ENCODE results near the gene RIMOC1.

RIMOC1 gene

GRCh38 chr5:41896230-41896629, 7.9 kb upstream of the RIMOC1 start:
- H3K27me3 ChIP-seq (ENCODE audit: insufficient read depth, poor library complexity, severe bottlenecking): no peaks in the 10 kb centered on the region
- H3K4me3 ChIP-seq (replicated peaks; ENCODE audit: insufficient read depth, low read length): no peak overlapping the region
- no peak for DNase-seq (ENCODE audit: low read depth in 1 of 2, low spot score in 1 of 2)
- no peak overlapping the region for H3K27ac ChIP-seq (replicated peaks)
- no peak for TF ChIP-seq REST (IDR thresholded peaks at IDR 0.05; ENCODE audit: insufficient replicate concordance, low read depth)
- TF ChIP-seq CTCF (IDR thresholded peaks at IDR 0.05; ENCODE audit: insufficient read depth, low read length): no peak
- TF ChIP-seq GABPA (IDR thresholded peaks at IDR 0.05; ENCODE audit: low read depth): no peak
- TF ChIP-seq SPI1 (IDR thresholded peaks at IDR 0.05; ENCODE audit: borderline replicate concordance, low read depth): no peak
- no peak for TF ChIP-seq POLR2AphosphoS5 (IDR thresholded peaks at IDR 0.05; ENCODE audit: low read depth)

GRCh38 chr5:41903382-41903891, 707 bp upstream of the RIMOC1 start:
- H3K4me3 ChIP-seq (replicated peaks; ENCODE audit: insufficient read depth, low read length): peak overlapping the region; percentile 95
- H3K27me3 ChIP-seq (ENCODE audit: insufficient read depth, poor library complexity, severe bottlenecking): no peaks in the 10 kb centered on the region
- DNase-seq (ENCODE audit: low read depth in 1 of 2, low spot score in 1 of 2): no peak
- peak overlapping the region; percentile 78 for H3K27ac ChIP-seq (replicated peaks)
- TF ChIP-seq REST (IDR thresholded peaks at IDR 0.05; ENCODE audit: insufficient replicate concordance, low read depth): peak; percentile 23
- TF ChIP-seq SPI1 (IDR thresholded peaks at IDR 0.05; ENCODE audit: borderline replicate concordance, low read depth): no peak

- Histone ChIP-seq H3K27ac (replicated peaks) (no peak overlapping the region), H3K4me3 (replicated peaks; ENCODE audit: insufficient read depth, low read length) (no peak overlapping the region), H3K27me3 (ENCODE audit: insufficient read depth, poor library complexity, severe bottlenecking) (no peaks in the 10 kb centered on the region)
- no peak for DNase-seq (ENCODE audit: low read depth in 1 of 2, low spot score in 1 of 2)
- TF ChIP-seq SPI1 (IDR thresholded peaks at IDR 0.05; ENCODE audit: borderline replicate concordance, low read depth): no peak
- no peak for TF ChIP-seq POLR2AphosphoS5 (IDR thresholded peaks at IDR 0.05; ENCODE audit: low read depth)
- no peak for TF ChIP-seq CTCF (IDR thresholded peaks at IDR 0.05; ENCODE audit: insufficient read depth, low read length)
- no peak for TF ChIP-seq REST (IDR thresholded peaks at IDR 0.05; ENCODE audit: insufficient replicate concordance, low read depth)
- no peak for TF ChIP-seq GABPA (IDR thresholded peaks at IDR 0.05; ENCODE audit: low read depth)
Measured at GRCh38 chr5:41906151-41906550, 2.0 kb downstream of the RIMOC1 start.
